CD4-positive, alpha-beta T cell treated with Interleukin-17A for 1 hour (primary cell): ENCODE results near the gene LRRN3.

ENCODE experiments used
- DNase-seq: peaks from one replicate; pipeline ENCODE4 v3.0.0-alpha.2; 2020

Gene LRRN3

GRCh38 chr7:111173528-111173927 is 82.6 kb downstream of the LRRN3 start:
- DNase-seq, result no peak

- DNase-seq, result no peak
Measured at GRCh38 chr7:111173990-111174389, 83.1 kb downstream of the LRRN3 start.

GRCh38 chr7:111174510-111174909 is 83.6 kb downstream of the LRRN3 start:
- DNase-seq, result no peak
